Gastroesophageal sphincter (tissue), 4 donors: Measurements from ENCODE around the gene CDH13. TPM values are rescaled to one million over a fixed set of nuclear protein-coding genes. Genes with fewer than 3 reads are reported as not detected.

Experiments
- ATAC-seq: fragments of 150-250 bp; one replicate; pipeline ENCODE4 v1.9.1; 2016; ENCODE audit warnings: mild to moderate bottlenecking, moderate library complexity
- H3K27ac ChIP-seq, 4 donors: fragments of 200-600 bp; sonication (generic) in 3 of 4; 1 replicate in 3 of 4; 2 replicates in 1 of 4; pipeline ENCODE4 v1.5.1; 2016 to 2019
- H3K27me3 ChIP-seq: fragments of 200-600 bp; sonication (generic); one replicate; pipeline ENCODE4 v1.5.1; 2019
- H3K36me3 ChIP-seq, 2 donors: fragments of 200-600 bp; sonication (generic); one replicate each; pipeline ENCODE4 v1.5.1; 2019; ENCODE audit warnings: control low read depth in 1 of 2
- H3K4me1 ChIP-seq, 3 donors: fragments of 200-600 bp; sonication (generic); 1 replicate in 2 of 3; 2 replicates in 1 of 3; pipeline ENCODE4 v1.5.1; 2016 to 2019; ENCODE audit warnings: control low read depth in 2 of 3
- H3K4me3 ChIP-seq, 2 donors: fragments of 200-600 bp; sonication (generic); one replicate each; pipeline ENCODE4 v1.5.1; 2019; ENCODE audit warnings: mild to moderate bottlenecking in 1 of 2, moderate library complexity in 1 of 2
- H3K9me3 ChIP-seq, 3 donors: fragments of 200-600 bp; sonication (generic); one replicate each; pipeline ENCODE4 v1.5.1; 2017 to 2019; ENCODE audit warnings: control low read depth in 2 of 3
- EP300 ChIP-seq: sonication (generic); formaldehyde crosslinking; IDR thresholded peaks from one replicate; pipeline ENCODE4 v1.6.1; 2017; ENCODE audit warnings: antibody characterized with exemption, mild to moderate bottlenecking
- POLR2A ChIP-seq, 2 donors: fragments of 450-650 bp; IDR thresholded peaks; one replicate each; pipeline ENCODE4 v1.6.1; 2017; ENCODE audit warnings: antibody characterized with exemption in 2 of 2, mild to moderate bottlenecking in 2 of 2, moderate library complexity in 1 of 2
- POLR2AphosphoS5 ChIP-seq: sonication (generic); formaldehyde crosslinking; IDR thresholded peaks from one replicate; pipeline ENCODE4 v1.6.1; 2017; ENCODE audit warnings: antibody characterized with exemption
- whole genome bisulfite sequencing, 2 donors: methylation state at CpG; one replicate each; pipeline ENCODE4 v1.1.5; 2018; ENCODE audit warnings: low coverage in 1 of 2; 5-methylcytosine and 5-hydroxymethylcytosine counted together
- total RNA-seq, 4 donors: library from RNA; depleted of rRNA; stranded (reverse); fragments of >200 nt; gene quantifications; one replicate each; pipeline ENCODE4 v1.1.0, GENCODE V29; 2016
- TF ChIP-seq, protein P1 (sequence below), 4 experiments: fragments of 200-600 bp in 2 of 4; fragments of 450-650 bp in 2 of 4; sonication (generic) in 1 of 4; IDR thresholded peaks; one replicate each; pipeline ENCODE4 v1.5.1; 2017 to 2019; ENCODE audit warnings: antibody characterized with exemption in 4 of 4, mild to moderate bottlenecking in 2 of 4, moderate library complexity in 2 of 4

CDH13 gene
- total RNA-seq, 4 donors from 2014 or later, result 4.2 to 22.3 (median 11.4) TPM

DNA sequence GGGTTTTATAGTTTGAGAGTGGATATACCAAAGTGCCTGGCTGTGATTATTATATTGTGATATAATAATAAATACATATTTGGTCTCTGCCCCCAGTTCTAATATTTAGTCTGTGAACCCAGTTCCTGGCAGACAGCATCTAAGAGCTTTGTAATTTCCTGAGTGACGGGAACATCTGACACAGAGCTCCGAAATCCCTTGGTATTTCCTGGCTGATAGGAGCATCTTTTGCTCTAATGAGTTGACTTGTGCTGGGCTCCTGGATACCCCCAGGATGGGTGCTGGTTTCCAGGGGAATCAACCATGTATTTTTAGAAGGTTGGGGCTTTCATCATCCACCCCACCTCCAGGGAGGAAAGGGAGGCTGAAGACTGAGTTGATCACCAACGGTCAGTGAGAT, 187.3 kb downstream of the CDH13 start:
- Histone ChIP-seq H3K9me3 (no peaks in the 10 kb centered on the region), H3K4me1 (no peaks in the 10 kb centered on the region), H3K4me3 (no peak overlapping the region), H3K36me3 (no peaks in the 10 kb centered on the region), H3K27me3 (no peaks in the 10 kb centered on the region), H3K27ac (no peak overlapping the region)
- no peak for TF ChIP-seq EP300
- no peak for TF ChIP-seq POLR2AphosphoS5
- no peak for TF ChIP-seq POLR2A (IDR thresholded peaks at IDR 0.05)
- TF ChIP-seq, protein P1, sequence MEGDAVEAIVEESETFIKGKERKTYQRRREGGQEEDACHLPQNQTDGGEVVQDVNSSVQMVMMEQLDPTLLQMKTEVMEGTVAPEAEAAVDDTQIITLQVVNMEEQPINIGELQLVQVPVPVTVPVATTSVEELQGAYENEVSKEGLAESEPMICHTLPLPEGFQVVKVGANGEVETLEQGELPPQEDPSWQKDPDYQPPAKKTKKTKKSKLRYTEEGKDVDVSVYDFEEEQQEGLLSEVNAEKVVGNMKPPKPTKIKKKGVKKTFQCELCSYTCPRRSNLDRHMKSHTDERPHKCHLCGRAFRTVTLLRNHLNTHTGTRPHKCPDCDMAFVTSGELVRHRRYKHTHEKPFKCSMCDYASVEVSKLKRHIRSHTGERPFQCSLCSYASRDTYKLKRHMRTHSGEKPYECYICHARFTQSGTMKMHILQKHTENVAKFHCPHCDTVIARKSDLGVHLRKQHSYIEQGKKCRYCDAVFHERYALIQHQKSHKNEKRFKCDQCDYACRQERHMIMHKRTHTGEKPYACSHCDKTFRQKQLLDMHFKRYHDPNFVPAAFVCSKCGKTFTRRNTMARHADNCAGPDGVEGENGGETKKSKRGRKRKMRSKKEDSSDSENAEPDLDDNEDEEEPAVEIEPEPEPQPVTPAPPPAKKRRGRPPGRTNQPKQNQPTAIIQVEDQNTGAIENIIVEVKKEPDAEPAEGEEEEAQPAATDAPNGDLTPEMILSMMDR (IDR thresholded peaks at IDR 0.05), result no peak
- WGBS, 2 donors, result 58 to 64% methylated on average over 2 to 3 of the region's 3 CpGs
- ATAC-seq, result no peak

DNA sequence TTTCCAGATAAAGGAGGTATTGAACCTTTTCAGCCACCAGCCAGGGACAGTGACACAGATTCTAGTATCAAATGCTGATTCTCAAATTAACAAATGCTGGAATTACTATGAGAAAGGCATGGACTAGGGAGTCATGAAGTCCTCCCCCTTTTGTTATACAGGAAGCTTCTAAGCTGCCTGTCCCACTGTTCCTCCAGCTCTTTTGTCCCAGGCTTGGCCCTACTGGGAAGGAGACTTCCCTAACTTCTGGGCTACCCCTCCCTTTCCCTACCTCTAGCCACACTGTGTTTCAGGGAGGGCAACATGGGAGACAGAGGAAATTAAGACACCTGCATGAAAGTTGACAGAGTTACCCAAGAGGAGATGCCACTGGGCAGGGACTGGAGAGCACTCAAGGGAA, 192.5 kb downstream of the CDH13 start:
- no peak overlapping the region for H3K27ac ChIP-seq
- no peaks in the 10 kb centered on the region for H3K9me3 ChIP-seq
- H3K4me3 ChIP-seq, result no peak overlapping the region
- H3K36me3 ChIP-seq, result no peaks in the 10 kb centered on the region
- ATAC-seq, result no peak
- H3K4me1 ChIP-seq, result no peaks in the 10 kb centered on the region
- H3K27me3 ChIP-seq, result no peaks in the 10 kb centered on the region
- TF ChIP-seq, protein P1 (IDR thresholded peaks at IDR 0.05), result no peak
- TF ChIP-seq EP300 (no peak), POLR2AphosphoS5 (no peak), POLR2A (IDR thresholded peaks at IDR 0.05) (no peak)

DNA sequence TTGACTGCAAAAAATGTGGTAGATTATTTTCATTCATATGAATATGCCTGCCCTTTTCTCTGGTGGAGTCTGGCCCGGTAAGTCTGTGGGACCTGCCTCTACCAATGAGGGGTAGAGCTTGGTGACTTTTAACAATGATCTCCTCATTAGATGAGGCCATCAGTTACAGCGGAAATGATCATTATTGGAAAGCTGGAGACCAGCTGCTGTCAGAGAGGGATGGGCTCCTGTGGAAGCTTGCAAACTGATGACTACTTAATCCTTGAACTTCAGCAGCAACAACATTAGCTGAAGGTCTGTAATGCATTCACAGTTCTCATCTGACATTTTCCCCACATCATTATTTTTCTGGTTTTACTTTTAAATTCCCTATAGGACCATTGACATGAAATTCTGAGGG, 194.1 kb downstream of the CDH13 start:
- H3K36me3 ChIP-seq, result no peaks in the 10 kb centered on the region
- H3K27ac ChIP-seq, result no peak overlapping the region
- 72 to 83% methylated on average over 1 to 2 of the region's 2 CpGs for WGBS, 2 donors
- TF ChIP-seq EP300 (no peak), POLR2A (IDR thresholded peaks at IDR 0.05) (no peak), POLR2AphosphoS5 (no peak)
- TF ChIP-seq, protein P1 (IDR thresholded peaks at IDR 0.05), result no peak
- no peaks in the 10 kb centered on the region for H3K4me1 ChIP-seq
- H3K4me3 ChIP-seq, result no peak overlapping the region
- no peaks in the 10 kb centered on the region for H3K27me3 ChIP-seq
- no peak for ATAC-seq
- H3K9me3 ChIP-seq, result no peaks in the 10 kb centered on the region

DNA sequence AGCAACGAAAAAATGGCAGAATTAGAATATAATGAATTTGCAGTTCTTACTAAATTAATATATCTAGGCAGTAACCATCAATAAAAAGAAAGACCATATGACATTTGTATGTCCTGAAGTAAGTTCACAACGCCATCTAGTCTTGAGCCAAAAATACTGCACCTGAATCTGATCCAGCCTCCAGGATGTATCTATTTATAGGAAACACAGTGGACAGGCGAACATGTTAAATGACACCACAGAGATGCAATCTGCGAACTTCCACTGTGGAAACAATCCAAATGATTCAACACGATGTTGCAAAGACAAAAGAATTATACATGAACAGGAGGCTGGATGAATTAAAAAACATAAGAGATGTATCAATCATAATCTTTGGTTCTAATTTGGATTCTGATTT, 197.6 kb downstream of the CDH13 start:
- Histone ChIP-seq H3K9me3 (no peaks in the 10 kb centered on the region), H3K27me3 (no peaks in the 10 kb centered on the region), H3K4me3 (no peak overlapping the region), H3K36me3 (no peaks in the 10 kb centered on the region), H3K27ac (no peak overlapping the region), H3K4me1 (no peaks in the 10 kb centered on the region)
- TF ChIP-seq, protein P1 (IDR thresholded peaks at IDR 0.05), result no peak
- no peak for TF ChIP-seq EP300
- no peak for ATAC-seq
- 74 to 84% methylated on average over 5 of the region's 5 CpGs for WGBS, 2 donors

DNA sequence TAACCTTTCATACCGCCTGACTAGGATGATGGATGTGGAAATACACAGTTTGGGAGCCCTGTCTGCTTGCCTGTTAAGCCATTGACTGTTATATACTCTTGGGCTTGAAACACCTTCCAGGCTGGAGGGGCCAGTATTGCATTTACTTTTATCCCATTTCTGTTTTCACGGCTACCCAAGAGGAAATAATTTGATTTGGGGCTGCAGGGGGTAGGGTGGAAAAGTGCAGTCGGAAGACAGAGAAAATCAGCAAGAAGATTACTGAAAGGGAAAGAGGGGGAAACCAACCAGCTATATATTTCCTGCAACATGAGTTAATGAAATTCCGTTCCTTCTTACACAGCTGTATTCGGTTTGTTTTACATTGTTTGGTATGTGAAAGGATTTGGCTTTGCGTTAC, 202.5 kb downstream of the CDH13 start:
- no peaks in the 10 kb centered on the region for H3K9me3 ChIP-seq
- H3K27me3 ChIP-seq, result no peaks in the 10 kb centered on the region
- 54 to 68% methylated on average over 4 to 5 of the region's 6 CpGs for WGBS, 2 donors
- no peaks in the 10 kb centered on the region for H3K4me1 ChIP-seq
- H3K4me3 ChIP-seq, result no peak overlapping the region
- no peak for ATAC-seq
- no peak overlapping the region for H3K27ac ChIP-seq
- no peak for TF ChIP-seq POLR2A (IDR thresholded peaks at IDR 0.05)
- no peak for TF ChIP-seq POLR2AphosphoS5
- TF ChIP-seq, protein P1 (IDR thresholded peaks at IDR 0.05), result no peak
- TF ChIP-seq EP300, result no peak
- H3K36me3 ChIP-seq, result no peaks in the 10 kb centered on the region
